B cell (primary cell): ENCODE data around the gene COQ9. TPM values are rescaled to one million over a fixed set of nuclear protein-coding genes. Genes with fewer than 3 reads are reported as not detected.

Experiments used
- polyA plus RNA-seq: library from polyadenylated mRNA; depleted of rRNA; stranded (reverse); fragments of >200 nt; gene quantifications from 2 replicates; pipeline ENCODE4 v1.2.3, GENCODE V29; 2012
- total RNA-seq, 2 donors: library from RNA; stranded (reverse); fragments of 120-200 nt in 1 of 2; gene quantifications; 1 replicate in 1 of 2; 2 replicates in 1 of 2; pipeline versions ENCODE4 v1.2.3 to v1.2.4, GENCODE V29; 2013 to 2022

COQ9 gene
- total and polyA plus RNA-seq, 2 donors (not counting 1 experiment from before 2014, with no cell fraction given), result 41.5 to 53.0 TPM

Other genes starting within 250 kb of the COQ9 start
- 36.8 and 38.8 TPM in 2 replicates for gene ARL2BP, start 202.2 kb upstream of the COQ9 start, total RNA-seq
- gene ARL2BP, start 202.2 kb upstream of the COQ9 start, polyA plus RNA-seq, result 26.9 and 32.5 TPM in 2 replicates
- gene PLLP, start 162.8 kb upstream of the COQ9 start, total RNA-seq, result not detected in 2 replicates
- gene PLLP, start 162.8 kb upstream of the COQ9 start, polyA plus RNA-seq, result 0.06 and 0.15 TPM in 2 replicates
- gene CCL22, start 88.7 kb upstream of the COQ9 start, total RNA-seq, result 85.8 and 91.5 TPM in 2 replicates
- gene CCL22, start 88.7 kb upstream of the COQ9 start, polyA plus RNA-seq, result 0.04 and 0.10 TPM in 2 replicates
- not detected in 2 replicates for gene CX3CL1, start 75.0 kb upstream of the COQ9 start, total RNA-seq
- not detected in 2 replicates for gene CX3CL1, start 75.0 kb upstream of the COQ9 start, polyA plus RNA-seq
- gene CCL17, start 42.7 kb upstream of the COQ9 start, total RNA-seq, result not detected in 2 replicates
- not detected in 2 replicates for gene CCL17, start 42.7 kb upstream of the COQ9 start, polyA plus RNA-seq
- gene CIAPIN1, start 94 bp upstream of the COQ9 start, total RNA-seq, result 38.1 and 45.7 TPM in 2 replicates
- 20.6 and 22.0 TPM in 2 replicates for gene CIAPIN1, start 94 bp upstream of the COQ9 start, polyA plus RNA-seq
- gene POLR2C, start 15.2 kb downstream of the COQ9 start, total RNA-seq, result 57.8 and 61.6 TPM in 2 replicates
- 56.6 and 70.1 TPM in 2 replicates for gene POLR2C, start 15.2 kb downstream of the COQ9 start, polyA plus RNA-seq
- 0.73 and 1.6 TPM in 2 replicates for gene DOK4, start 39.0 kb downstream of the COQ9 start, total RNA-seq
- gene DOK4, start 39.0 kb downstream of the COQ9 start, polyA plus RNA-seq, result 0.49 and 2.5 TPM in 2 replicates
- 14.5 and 14.7 TPM in 2 replicates for gene CCDC102A, start 89.1 kb downstream of the COQ9 start, total RNA-seq
- gene CCDC102A, start 89.1 kb downstream of the COQ9 start, polyA plus RNA-seq, result 12.9 and 14.5 TPM in 2 replicates
- 13.3 and 13.6 TPM in 2 replicates for gene ADGRG5, start 95.2 kb downstream of the COQ9 start, total RNA-seq
- gene ADGRG5, start 95.2 kb downstream of the COQ9 start, polyA plus RNA-seq, result 35.8 and 49.4 TPM in 2 replicates
- gene ADGRG1, start 181.2 kb downstream of the COQ9 start, total RNA-seq, result 0.20 and 0.78 TPM in 2 replicates
- 0.61 and 0.98 TPM in 2 replicates for gene ADGRG1, start 181.2 kb downstream of the COQ9 start, polyA plus RNA-seq
- not detected in 2 replicates for gene ADGRG3, start 220.8 kb downstream of the COQ9 start, total RNA-seq
- 0.10 TPM in 1 of 2 replicates, not detected in the other for gene ADGRG3, start 220.8 kb downstream of the COQ9 start, polyA plus RNA-seq
- 0.22 and 2.1 TPM in 2 replicates for gene DRC7, start 247.3 kb downstream of the COQ9 start, total RNA-seq
- gene DRC7, start 247.3 kb downstream of the COQ9 start, polyA plus RNA-seq, result 0.12 TPM in 1 of 2 replicates, not detected in the other